ENCODE results near the gene KLK3.

DNA sequence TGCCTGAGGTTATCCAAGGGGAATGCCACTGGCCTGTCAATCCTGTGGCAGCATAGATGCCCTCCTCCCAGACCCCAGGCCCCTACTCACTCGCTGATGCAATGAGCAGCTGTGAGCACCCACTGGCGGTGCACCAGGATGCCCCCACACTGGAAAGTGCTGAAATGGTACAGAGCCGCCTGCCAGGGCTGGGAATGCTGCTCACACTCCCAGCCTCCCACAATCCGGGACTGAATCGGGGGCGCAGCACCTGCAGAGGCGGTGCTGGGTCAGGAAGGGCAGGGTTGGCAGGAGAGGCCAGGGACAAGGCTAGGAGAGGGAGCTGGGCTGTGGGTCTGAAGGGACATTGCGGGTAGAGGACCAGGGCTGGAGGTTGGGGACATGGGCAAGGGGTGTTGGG lies 33.1 kb upstream of the KLK3 start:
- TF ChIP-seq, protein P1, sequence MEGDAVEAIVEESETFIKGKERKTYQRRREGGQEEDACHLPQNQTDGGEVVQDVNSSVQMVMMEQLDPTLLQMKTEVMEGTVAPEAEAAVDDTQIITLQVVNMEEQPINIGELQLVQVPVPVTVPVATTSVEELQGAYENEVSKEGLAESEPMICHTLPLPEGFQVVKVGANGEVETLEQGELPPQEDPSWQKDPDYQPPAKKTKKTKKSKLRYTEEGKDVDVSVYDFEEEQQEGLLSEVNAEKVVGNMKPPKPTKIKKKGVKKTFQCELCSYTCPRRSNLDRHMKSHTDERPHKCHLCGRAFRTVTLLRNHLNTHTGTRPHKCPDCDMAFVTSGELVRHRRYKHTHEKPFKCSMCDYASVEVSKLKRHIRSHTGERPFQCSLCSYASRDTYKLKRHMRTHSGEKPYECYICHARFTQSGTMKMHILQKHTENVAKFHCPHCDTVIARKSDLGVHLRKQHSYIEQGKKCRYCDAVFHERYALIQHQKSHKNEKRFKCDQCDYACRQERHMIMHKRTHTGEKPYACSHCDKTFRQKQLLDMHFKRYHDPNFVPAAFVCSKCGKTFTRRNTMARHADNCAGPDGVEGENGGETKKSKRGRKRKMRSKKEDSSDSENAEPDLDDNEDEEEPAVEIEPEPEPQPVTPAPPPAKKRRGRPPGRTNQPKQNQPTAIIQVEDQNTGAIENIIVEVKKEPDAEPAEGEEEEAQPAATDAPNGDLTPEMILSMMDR (IDR thresholded peaks at IDR 0.05) = no peak
- TF ChIP-seq EZH2 (IDR thresholded peaks at IDR 0.05; ENCODE audit: borderline replicate concordance, insufficient read depth, low read depth, low read length, poor library complexity, severe bottlenecking) = no peak
